HG03039 (cell line): ENCODE data around the gene VWA8.
"Not testable (repeated sequence)": the region's sequence is repeated elsewhere in the genome, so short reads cannot be mapped to it uniquely, and the experiment has no call there.

Experiments
- ATAC-seq: cut with Tn5 transposase; IDR thresholded peaks from one replicate; pipeline ENCODE4 v1.9.1; 2021; ENCODE audit warnings: mild to moderate bottlenecking, moderate library complexity; ENCODE audit not compliant: unreplicated experiment

VWA8 gene

GRCh38 chr13:41969072-41969471, 8.2 kb upstream of the VWA8 start:
- ATAC-seq = no peak

- no peak for ATAC-seq
Measured at GRCh38 chr13:41966671-41967070, 5.8 kb upstream of the VWA8 start.

GRCh38 chr13:41962994-41963393, 2.1 kb upstream of the VWA8 start:
- no peak for ATAC-seq

GRCh38 chr13:41961466-41961760, 504 bp upstream of the VWA8 start:
- ATAC-seq = no peak

- peak; percentile 11 for ATAC-seq
Measured at GRCh38 chr13:41960211-41960636, 685 bp downstream of the VWA8 start.

GRCh38 chr13:41956272-41956671, 4.6 kb downstream of the VWA8 start:
- ATAC-seq = no peak

GRCh38 chr13:41955605-41956004, 5.3 kb downstream of the VWA8 start:
- no peak for ATAC-seq

GRCh38 chr13:41954226-41954625, 6.7 kb downstream of the VWA8 start:
- ATAC-seq = no peak

GRCh38 chr13:41952749-41953148, 8.2 kb downstream of the VWA8 start:
- ATAC-seq = no peak

GRCh38 chr13:41949104-41949503, 11.8 kb downstream of the VWA8 start:
- not testable (repeated sequence) for ATAC-seq

- no peak for ATAC-seq
Measured at GRCh38 chr13:41945926-41946325, 15.0 kb downstream of the VWA8 start.

- no peak for ATAC-seq
Measured at GRCh38 chr13:41944635-41945397, 16.1 kb downstream of the VWA8 start.

GRCh38 chr13:41944229-41944628, 16.7 kb downstream of the VWA8 start:
- no peak for ATAC-seq

- ATAC-seq = no peak
Measured at GRCh38 chr13:41942462-41943094, 18.3 kb downstream of the VWA8 start.

GRCh38 chr13:41941174-41941573, 19.7 kb downstream of the VWA8 start:
- no peak for ATAC-seq

- no peak for ATAC-seq
Measured at GRCh38 chr13:41939398-41939797, 21.5 kb downstream of the VWA8 start.

GRCh38 chr13:41938918-41939317, 22.0 kb downstream of the VWA8 start:
- no peak for ATAC-seq

- no peak for ATAC-seq
Measured at GRCh38 chr13:41937388-41937787, 23.5 kb downstream of the VWA8 start.

GRCh38 chr13:41935501-41935900, 25.4 kb downstream of the VWA8 start:
- no peak for ATAC-seq

GRCh38 chr13:41934994-41935393, 25.9 kb downstream of the VWA8 start:
- no peak for ATAC-seq

- ATAC-seq = no peak
Measured at GRCh38 chr13:41934120-41934519, 26.8 kb downstream of the VWA8 start.

- no peak for ATAC-seq
Measured at GRCh38 chr13:41931337-41931736, 29.6 kb downstream of the VWA8 start.

GRCh38 chr13:41930154-41930553, 30.8 kb downstream of the VWA8 start:
- no peak for ATAC-seq
